Cardiac muscle cell (in vitro differentiated cells and primary cell): ENCODE measurements around the gene COL5A1. TPM values are rescaled to one million over a fixed set of nuclear protein-coding genes. Genes with fewer than 3 reads are reported as not detected.

Experiments
- DNase-seq, 2 donors: peaks; one replicate each; pipeline versions ENCODE4 v3.0.0 to v3.0.0-alpha.2; 2010 to 2017; ENCODE audit warnings: low read depth in 1 of 2, low spot score in 1 of 2
- H3K27ac ChIP-seq: fragments of 200-600 bp; sonication (generic); 2 replicates; pipeline ENCODE4 v1.5.1; 2016
- H3K27me3 ChIP-seq: fragments of 200-600 bp; sonication (generic); 2 replicates; pipeline ENCODE4 v1.6.0; 2016; ENCODE audit warnings: control low read depth
- H3K36me3 ChIP-seq: fragments of 200-600 bp; sonication (generic); 2 replicates; pipeline ENCODE4 v1.5.1; 2016; ENCODE audit warnings: control low read depth
- H3K4me1 ChIP-seq: fragments of 200-600 bp; sonication (generic); 2 replicates; pipeline ENCODE4 v1.8.1; 2017; ENCODE audit warnings: low read depth, mild to moderate bottlenecking, mixed run types
- H3K4me3 ChIP-seq: fragments of 200-600 bp; sonication (generic); 2 replicates; pipeline ENCODE4 v1.5.1; 2016; ENCODE audit warnings: mild to moderate bottlenecking
- H3K9me3 ChIP-seq: fragments of 200-600 bp; sonication (generic); 2 replicates; pipeline ENCODE4 v1.5.1; 2017; ENCODE audit warnings: low read depth, mild to moderate bottlenecking, control low read depth
- polyA plus RNA-seq: library from polyadenylated mRNA; unstranded; fragments of >200 nt; fragmentation: Nextera tagmentation; extraction: Ambion mirVana; gene quantifications from 2 replicates; pipeline ENCODE4 v1.2.1, GENCODE V29; 2016
- total RNA-seq: library from RNA; depleted of rRNA; stranded (reverse); fragments of >200 nt; gene quantifications from 2 replicates; pipeline ENCODE4 v1.2.3, GENCODE V29; 2016
- TF ChIP-seq, protein P1 (sequence below): IDR thresholded peaks from 2 replicates; pipeline ENCODE4 v1.5.1; 2012; ENCODE audit warnings: low read depth, mild to moderate bottlenecking, low read length

The COL5A1 gene
- total and polyA plus RNA-seq, 2 experiments from 2014 or later = 34.5 to 129 TPM

DNA sequence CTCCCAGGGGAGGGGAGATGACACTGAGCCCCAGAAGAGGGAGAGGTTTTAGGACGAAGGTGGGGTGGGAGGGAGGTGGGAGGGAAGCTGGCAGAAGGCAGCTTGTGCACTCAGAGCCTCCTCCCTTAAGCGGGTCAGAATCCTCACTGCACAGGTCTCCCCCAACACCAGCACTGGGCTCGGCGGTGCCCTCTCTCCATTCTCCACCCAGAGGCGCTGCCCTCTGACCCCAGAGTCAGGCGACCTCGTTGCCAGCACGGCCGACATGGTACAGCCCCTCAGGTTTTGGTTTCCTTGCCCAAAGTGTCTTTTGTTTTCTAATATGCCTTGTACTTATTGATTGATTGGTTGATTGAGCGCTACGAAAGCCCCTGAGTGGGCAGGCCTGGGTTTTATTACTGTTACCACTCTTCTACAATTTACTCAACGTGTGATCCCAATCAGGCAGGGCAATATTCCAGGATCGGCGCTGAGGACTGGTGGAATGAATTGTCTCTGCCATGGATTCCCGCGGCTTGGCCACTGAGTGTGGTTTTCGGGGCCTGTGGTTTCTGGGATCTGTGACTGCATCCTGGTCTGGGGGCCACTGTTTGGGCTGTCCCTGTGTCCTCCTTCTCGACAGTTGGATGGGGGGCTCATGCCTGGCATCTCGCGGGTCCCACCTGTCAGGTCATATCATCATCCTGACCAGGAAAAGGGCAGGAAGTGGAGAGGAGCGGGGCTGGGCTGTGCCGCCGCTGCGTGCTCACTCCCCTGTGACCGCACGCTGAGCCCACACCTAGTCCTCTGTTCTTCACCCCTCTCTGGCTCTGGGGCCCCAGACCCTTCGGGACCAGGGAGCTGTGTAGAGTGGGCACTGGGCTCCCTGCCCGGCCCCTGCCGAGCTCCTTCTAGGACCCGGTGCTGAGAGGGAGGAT is 229.4 kb downstream of the COL5A1 start:
- Histone ChIP-seq H3K36me3 (no peaks in the 10 kb centered on the region), H3K9me3 (no peaks in the 10 kb centered on the region), H3K4me1 (no peaks in the 10 kb centered on the region), H3K27ac (no peak overlapping the region), H3K27me3 (no peaks in the 10 kb centered on the region), H3K4me3 (no peak overlapping the region)
- TF ChIP-seq, protein P1, sequence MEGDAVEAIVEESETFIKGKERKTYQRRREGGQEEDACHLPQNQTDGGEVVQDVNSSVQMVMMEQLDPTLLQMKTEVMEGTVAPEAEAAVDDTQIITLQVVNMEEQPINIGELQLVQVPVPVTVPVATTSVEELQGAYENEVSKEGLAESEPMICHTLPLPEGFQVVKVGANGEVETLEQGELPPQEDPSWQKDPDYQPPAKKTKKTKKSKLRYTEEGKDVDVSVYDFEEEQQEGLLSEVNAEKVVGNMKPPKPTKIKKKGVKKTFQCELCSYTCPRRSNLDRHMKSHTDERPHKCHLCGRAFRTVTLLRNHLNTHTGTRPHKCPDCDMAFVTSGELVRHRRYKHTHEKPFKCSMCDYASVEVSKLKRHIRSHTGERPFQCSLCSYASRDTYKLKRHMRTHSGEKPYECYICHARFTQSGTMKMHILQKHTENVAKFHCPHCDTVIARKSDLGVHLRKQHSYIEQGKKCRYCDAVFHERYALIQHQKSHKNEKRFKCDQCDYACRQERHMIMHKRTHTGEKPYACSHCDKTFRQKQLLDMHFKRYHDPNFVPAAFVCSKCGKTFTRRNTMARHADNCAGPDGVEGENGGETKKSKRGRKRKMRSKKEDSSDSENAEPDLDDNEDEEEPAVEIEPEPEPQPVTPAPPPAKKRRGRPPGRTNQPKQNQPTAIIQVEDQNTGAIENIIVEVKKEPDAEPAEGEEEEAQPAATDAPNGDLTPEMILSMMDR = no peak
- no peak for DNase-seq

- no peaks in the 10 kb centered on the region for H3K27me3 ChIP-seq
- no peaks in the 10 kb centered on the region for H3K9me3 ChIP-seq
- no peaks in the 10 kb centered on the region for H3K36me3 ChIP-seq
- H3K27ac ChIP-seq = no peak overlapping the region
- H3K4me1 ChIP-seq = no peaks in the 10 kb centered on the region
- DNase-seq = peak in 1 of 2 donors; percentile 29
- H3K4me3 ChIP-seq = no peak overlapping the region
- TF ChIP-seq, protein P1 = no peak
These were observed 230.2 kb downstream of the COL5A1 start for GRCh38 chr9:134871697-134872340.

DNA sequence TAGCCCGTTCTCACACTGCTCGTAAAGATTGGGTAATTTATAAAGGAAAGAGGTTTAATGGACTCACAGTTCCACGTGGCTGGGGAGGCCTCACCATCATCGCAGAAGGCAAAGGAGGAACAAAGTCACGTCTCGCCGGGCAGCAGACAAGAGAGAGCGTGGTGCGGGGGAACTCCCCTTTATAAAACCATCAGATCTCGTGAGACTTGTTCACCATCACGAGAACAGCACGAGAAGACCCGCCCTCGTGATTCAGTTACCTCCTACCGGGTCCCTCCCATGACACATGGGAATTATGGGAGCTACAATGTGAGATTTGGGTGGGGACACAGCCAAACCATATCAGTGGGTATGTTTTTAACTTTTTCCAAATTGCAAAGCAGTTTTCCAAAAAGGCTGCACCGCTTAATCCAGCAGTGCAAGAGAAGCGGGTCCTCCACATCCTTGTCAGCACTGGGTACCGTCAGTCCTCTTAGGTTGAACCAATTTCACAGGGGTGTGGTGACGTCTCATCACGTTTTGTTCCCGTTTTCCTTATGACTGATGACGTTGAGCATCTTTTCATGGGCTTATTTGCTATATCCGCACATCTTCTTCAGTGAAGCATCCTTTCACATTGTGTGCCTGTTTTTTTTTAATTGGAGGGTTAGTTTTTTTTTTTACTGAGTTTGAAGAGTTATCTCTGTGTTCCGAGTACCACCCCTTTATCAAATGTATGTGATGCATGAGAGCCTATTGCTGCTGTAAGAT is 231.1 kb downstream of the COL5A1 start:
- H3K27me3 ChIP-seq = no peaks in the 10 kb centered on the region
- H3K4me3 ChIP-seq = no peak overlapping the region
- TF ChIP-seq, protein P1 = no peak
- no peak for DNase-seq
- H3K27ac ChIP-seq = no peak overlapping the region
- no peaks in the 10 kb centered on the region for H3K4me1 ChIP-seq
- H3K36me3 ChIP-seq = no peaks in the 10 kb centered on the region
- no peaks in the 10 kb centered on the region for H3K9me3 ChIP-seq

DNA sequence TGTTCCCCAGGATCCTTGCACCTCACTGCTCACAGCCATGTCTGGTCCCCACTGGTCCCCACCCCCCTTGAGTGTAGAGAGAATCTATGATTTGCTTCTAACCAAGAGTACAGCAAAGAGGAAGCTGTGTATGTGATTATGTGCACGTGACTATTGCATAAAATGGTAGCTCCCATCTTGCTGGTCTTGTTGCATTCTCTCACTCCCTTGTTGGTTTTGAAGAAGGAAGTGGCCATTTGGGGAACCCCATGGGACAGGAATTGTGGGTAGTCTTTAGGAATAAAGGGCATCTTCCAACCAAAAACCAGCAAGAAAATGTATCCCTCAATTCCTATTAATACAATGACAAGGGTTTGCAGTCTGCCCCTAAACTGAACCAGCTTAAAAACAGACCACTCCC is 233.8 kb downstream of the COL5A1 start:
- no peak for DNase-seq
- no peaks in the 10 kb centered on the region for H3K9me3 ChIP-seq
- no peaks in the 10 kb centered on the region for H3K27me3 ChIP-seq
- no peaks in the 10 kb centered on the region for H3K4me1 ChIP-seq
- TF ChIP-seq, protein P1 = no peak
- H3K4me3 ChIP-seq = no peak overlapping the region
- no peak overlapping the region for H3K27ac ChIP-seq
- no peaks in the 10 kb centered on the region for H3K36me3 ChIP-seq

DNA sequence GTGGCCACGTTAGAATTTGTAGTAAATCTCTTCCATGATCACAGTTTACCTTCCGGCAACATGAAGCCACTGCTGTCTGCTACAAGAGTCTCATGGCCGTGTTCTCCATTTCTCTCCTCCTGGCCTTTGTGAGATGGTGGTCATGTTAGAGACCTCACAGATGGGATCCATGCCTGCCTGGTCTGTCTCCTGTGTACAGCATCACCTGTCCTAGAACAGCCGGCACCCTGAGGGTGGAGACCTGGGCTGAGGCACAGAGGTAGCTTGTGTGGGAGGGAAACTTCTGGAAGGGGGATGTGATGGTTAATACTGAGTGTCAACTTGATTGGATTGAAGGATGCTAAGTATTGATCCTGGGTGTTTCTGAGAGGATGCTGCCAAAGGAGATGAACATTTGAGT is 235.9 kb downstream of the COL5A1 start:
- Histone ChIP-seq H3K27ac (no peak overlapping the region), H3K9me3 (no peaks in the 10 kb centered on the region), H3K4me1 (no peaks in the 10 kb centered on the region), H3K36me3 (no peaks in the 10 kb centered on the region), H3K4me3 (no peak overlapping the region), H3K27me3 (no peaks in the 10 kb centered on the region)
- no peak for DNase-seq
- TF ChIP-seq, protein P1 = no peak
